IPS-11a (cell line): Measurements from ENCODE around the gene CCL22.
"Not testable (repeated sequence)": the region's sequence is repeated elsewhere in the genome, so short reads cannot be mapped to it uniquely, and the experiment has no call there.

Experiments used
- H3K4me3 ChIP-seq: one replicate; pipeline ENCODE4 v1.5.1; 2013; ENCODE audit warnings: low read depth, low read length, control low read depth

Gene CCL22

DNA sequence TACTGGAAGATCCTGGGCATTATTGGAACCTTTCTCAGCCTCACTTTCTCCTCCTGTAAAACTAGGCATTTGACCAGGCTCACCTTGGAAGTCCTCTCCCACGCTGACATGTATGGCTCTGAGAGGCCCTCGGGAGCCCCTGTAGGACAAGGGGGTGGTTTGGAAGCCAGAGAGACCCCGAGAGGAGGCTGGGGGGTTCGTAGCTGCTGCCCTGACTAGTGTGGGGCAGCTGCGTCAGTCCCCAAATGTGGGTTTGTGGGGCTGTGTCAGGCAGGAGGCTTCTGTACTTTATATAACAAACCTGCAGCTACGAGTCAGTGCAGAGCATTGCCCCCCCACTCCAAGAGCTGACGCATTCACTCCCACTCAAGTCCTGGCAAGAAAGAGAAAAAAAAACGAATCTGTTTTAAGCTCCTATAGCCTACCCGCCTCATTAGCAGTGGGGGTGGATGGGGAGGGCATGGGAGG, 15.5 kb downstream of the CCL22 start:
- no peak overlapping the region for H3K4me3 ChIP-seq

DNA sequence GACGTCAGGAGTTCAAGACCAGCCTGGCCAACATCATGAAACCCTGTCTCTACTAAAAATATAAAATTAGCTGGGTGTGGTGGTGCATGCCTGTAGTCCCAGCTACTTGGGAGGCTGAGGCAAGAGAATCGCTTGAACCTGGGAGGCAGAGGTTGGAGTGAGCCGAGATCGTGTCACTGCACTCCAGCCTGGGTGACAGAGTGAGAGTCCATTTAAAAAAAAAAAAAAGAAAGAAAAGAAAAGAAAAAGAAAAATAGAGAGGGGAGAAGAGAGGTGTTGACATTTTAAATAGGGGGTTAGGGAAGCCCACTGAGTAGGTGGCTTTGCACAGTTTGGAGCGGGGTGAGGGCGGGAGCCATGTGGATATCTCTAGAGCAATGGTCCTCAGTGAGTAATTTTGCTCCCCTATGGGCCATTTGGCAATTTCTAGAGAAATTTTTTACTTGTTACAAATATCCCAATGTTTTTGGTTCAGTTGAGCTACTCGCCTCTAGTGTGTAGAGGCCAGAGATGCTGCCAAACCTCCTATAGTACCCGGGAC, 16.4 kb downstream of the CCL22 start:
- H3K4me3 ChIP-seq, result not testable (repeated sequence)

DNA sequence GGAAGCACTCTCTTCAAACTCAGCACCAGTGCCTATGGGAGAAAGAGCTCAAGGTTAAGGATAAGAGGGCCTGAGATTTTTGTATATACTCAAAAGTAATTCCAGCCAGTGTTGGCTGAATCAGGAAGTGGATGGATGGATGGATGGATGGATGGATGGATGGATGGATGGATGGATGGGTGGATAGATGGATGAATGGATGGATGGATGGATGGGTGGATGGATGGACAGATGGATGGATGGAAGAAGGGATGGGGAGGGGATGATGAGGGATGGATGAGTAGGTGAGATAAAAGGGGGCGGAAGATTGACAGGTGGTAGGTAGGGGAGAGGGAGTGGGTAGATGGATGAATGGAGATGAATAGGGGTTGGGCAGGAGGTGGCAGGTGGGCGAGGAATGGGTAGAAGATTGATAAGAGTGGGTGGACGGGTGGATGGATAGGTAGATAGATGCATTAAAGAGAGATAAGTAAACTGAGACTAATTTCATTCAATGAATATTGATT, 17.8 kb downstream of the CCL22 start:
- no peak overlapping the region for H3K4me3 ChIP-seq

DNA sequence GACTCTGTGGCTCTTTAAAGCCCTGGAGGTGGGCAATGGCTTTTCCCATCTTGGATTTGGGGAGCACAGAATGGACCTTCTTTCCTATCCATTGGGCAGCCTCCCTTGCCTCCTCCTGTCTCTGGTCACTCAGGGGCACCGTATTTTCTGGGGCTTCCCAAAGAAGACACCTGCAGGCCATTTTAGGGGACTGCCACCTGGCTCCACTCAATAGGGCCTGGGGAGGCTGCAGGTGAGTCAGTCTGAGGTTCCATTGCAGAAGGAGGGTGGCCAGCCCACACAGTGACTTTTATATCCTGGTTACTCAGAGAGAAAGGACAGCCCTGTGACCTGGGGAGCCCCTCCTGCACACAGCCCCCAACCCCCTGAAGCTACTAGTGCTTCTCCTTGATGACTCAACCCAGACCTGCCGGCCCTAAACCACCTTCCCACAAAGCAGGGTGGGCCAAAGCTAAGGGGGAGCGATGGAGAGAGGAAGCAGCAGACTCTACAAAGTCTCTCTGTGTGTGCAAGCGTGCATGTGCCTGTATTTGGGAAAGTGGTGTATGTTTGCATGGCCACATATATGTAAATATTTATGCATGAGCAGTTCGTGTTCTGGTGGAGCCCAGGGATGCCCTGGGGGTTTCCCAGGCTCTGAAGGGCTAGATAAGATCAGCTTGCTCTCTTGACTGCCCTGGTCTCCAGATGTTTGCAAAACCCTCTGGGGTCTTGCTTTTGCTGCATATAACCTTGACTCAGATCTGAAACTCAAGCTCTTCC, 18.7 kb downstream of the CCL22 start:
- no peak overlapping the region for H3K4me3 ChIP-seq

DNA sequence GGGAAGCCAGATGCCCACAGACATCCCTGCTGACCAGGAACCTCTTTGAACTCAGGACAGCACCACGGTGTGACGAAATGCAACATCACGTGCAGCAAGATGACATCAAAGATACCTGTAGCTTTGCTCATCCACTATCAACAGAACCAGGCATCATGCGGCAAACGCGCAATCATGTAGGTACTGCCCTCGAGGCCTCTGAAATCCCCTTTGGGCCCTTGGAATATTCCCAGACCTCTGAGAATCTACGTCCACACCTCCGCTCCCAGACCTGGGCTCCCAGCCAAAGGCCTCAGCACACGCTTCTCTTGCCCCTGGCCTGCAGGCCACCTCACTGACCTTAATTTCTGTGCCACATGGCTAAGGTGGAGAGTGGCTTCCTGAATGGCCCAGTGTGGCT, 21.0 kb downstream of the CCL22 start:
- H3K4me3 ChIP-seq, result no peak overlapping the region

DNA sequence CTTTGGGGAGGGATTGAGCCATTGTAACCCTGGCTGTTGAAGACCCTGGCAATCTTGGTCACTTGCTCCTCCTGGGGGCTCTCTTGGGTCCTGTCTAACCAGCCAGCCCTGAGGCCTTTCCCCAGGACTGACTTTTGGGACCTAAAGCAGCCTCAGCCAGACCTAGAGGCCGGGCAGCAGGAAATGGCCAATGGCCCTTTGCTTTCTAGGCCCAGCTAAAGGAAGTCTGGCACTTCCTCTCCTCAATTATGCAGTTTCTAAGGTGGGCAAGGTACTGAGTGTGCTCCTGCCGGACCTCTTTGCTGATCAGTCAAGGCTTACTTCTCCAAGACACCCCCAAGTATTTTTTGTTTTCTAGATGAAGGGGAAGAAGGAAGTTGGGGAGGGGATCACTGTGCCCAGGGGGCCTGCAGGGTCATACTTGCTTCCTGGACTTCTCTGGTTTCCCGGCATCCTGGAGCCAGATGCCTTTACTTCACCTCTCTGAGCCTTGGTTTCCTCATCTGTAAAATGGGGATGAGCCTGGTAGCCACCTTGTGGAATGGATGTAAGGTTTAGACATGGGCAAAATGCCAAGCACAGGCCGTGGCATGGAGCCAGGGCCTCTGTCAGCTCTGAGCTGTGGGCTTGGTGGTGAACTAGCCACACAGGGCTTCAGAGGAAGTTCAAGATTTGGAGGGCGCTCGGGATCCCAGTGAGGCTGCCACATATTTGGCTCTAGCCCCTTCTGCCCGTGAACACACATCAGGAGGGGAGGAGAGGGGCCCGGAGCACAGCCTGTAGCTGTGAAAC, 22.3 kb downstream of the CCL22 start:
- no peak overlapping the region for H3K4me3 ChIP-seq

DNA sequence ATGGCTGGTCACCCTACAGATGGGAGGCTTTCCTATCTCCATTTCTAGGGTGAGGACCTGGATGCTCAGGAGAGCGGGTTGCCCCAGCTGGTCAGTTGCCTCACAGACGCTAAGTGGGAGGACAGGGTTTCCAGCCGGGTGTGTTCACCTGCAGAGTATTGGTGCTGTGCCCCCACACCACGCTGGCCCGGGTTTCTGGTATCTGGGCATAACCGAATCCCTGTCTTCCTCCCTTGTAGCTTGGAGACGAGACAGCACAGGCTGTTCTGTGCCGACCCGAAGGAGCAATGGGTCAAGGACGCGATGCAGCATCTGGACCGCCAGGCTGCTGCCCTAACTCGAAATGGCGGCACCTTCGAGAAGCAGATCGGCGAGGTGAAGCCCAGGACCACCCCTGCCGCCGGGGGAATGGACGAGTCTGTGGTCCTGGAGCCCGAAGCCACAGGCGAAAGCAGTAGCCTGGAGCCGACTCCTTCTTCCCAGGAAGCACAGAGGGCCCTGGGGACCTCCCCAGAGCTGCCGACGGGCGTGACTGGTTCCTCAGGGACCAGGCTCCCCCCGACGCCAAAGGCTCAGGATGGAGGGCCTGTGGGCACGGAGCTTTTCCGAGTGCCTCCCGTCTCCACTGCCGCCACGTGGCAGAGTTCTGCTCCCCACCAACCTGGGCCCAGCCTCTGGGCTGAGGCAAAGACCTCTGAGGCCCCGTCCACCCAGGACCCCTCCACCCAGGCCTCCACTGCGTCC, 23.4 kb downstream of the CCL22 start:
- no peak overlapping the region for H3K4me3 ChIP-seq

DNA sequence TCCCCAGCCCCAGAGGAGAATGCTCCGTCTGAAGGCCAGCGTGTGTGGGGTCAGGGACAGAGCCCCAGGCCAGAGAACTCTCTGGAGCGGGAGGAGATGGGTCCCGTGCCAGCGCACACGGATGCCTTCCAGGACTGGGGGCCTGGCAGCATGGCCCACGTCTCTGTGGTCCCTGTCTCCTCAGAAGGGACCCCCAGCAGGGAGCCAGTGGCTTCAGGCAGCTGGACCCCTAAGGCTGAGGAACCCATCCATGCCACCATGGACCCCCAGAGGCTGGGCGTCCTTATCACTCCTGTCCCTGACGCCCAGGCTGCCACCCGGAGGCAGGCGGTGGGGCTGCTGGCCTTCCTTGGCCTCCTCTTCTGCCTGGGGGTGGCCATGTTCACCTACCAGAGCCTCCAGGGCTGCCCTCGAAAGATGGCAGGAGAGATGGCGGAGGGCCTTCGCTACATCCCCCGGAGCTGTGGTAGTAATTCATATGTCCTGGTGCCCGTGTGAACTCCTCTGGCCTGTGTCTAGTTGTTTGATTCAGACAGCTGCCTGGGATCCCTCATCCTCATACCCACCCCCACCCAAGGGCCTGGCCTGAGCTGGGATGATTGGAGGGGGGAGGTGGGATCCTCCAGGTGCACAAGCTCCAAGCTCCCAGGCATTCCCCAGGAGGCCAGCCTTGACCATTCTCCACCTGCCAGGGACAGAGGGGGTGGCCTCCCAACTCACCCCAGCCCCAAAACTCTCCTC, 24.1 kb downstream of the CCL22 start:
- H3K4me3 ChIP-seq, result no peak overlapping the region

DNA sequence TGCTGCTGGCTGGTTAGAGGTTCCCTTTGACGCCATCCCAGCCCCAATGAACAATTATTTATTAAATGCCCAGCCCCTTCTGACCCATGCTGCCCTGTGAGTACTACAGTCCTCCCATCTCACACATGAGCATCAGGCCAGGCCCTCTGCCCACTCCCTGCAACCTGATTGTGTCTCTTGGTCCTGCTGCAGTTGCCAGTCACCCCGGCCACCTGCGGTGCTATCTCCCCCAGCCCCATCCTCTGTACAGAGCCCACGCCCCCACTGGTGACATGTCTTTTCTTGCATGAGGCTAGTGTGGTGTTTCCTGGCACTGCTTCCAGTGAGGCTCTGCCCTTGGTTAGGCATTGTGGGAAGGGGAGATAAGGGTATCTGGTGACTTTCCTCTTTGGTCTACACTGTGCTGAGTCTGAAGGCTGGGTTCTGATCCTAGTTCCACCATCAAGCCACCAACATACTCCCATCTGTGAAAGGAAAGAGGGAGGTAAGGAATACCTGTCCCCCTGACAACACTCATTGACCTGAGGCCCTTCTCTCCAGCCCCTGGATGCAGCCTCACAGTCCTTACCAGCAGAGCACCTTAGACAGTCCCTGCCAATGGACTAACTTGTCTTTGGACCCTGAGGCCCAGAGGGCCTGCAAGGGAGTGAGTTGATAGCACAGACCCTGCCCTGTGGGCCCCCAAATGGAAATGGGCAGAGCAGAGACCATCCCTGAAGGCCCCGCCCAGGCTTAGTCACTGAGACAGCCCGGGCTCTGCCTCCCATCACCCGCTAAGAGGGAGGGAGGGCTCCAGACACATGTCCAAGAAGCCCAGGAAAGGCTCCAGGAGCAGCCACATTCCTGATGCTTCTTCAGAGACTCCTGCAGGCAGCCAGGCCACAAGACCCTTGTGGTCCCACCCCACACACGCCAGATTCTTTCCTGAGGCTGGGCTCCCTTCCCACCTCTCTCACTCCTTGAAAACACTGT, 25.0 kb downstream of the CCL22 start:
- H3K4me3 ChIP-seq, result no peak overlapping the region

DNA sequence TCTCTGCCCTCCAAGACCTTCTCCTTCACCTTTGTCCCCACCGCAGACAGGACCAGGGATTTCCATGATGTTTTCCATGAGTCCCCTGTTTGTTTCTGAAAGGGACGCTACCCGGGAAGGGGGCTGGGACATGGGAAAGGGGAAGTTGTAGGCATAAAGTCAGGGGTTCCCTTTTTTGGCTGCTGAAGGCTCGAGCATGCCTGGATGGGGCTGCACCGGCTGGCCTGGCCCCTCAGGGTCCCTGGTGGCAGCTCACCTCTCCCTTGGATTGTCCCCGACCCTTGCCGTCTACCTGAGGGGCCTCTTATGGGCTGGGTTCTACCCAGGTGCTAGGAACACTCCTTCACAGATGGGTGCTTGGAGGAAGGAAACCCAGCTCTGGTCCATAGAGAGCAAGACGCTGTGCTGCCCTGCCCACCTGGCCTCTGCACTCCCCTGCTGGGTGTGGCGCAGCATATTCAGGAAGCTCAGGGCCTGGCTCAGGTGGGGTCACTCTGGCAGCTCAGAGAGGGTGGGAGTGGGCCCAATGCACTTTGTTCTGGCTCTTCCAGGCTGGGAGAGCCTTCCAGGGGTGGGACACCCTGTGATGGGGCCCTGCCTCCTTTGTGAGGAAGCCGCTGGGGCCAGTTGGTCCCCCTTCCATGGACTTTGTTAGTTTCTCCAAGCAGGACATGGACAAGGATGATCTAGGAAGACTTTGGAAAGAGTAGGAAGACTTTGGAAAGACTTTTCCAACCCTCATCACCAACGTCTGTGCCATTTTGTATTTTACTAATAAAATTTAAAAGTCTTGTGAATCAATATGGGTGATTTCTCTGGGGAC, 25.9 kb downstream of the CCL22 start:
- H3K4me3 ChIP-seq, result no peak overlapping the region

DNA sequence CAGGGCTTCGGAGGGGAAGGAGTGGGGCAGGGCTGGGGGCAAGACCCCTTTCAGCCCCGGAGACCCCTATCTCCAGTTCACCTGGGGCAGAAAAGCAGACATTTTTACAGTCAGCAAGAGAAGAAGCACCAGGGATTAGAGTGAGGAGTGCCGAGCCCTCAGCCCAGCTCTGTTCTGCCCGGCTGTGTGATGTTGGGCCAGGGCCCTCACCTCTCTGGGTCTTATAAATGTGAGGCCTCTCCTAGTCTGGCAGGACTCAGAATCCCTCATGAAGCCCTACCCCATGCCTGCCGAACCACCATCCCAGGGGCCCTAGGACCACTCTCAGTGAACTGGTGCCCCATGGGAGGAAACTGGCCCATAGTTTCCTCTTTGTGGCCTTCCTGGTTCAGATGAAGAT, 26.5 kb downstream of the CCL22 start:
- no peak overlapping the region for H3K4me3 ChIP-seq

DNA sequence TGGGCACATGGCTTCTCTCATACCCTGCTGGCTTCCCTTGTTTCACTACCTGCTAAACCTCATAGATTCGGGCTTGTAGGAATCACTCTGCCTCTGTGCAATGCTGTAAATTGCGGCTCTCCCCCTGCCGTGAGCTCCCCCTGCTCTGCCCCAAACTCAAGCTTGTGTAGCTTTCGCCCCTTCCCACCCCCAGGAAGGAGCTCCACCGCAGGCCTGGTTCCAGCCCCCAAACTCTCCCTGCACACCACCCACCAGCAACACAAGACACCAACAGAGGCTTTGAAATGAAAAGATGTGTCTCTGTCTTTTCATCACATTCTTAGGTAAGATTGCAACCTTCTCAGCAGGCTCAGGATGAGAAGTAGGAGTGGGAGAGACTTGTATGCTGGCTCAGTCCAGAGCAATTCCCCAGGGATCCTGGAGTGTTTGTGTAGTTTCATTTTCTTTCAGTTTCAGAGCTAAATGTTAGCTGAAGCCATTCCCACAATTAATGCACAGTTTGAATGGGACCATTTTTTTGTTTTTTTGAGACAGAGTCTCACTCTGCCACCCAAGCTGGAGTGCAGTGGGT, 27.9 kb downstream of the CCL22 start:
- no peak overlapping the region for H3K4me3 ChIP-seq

DNA sequence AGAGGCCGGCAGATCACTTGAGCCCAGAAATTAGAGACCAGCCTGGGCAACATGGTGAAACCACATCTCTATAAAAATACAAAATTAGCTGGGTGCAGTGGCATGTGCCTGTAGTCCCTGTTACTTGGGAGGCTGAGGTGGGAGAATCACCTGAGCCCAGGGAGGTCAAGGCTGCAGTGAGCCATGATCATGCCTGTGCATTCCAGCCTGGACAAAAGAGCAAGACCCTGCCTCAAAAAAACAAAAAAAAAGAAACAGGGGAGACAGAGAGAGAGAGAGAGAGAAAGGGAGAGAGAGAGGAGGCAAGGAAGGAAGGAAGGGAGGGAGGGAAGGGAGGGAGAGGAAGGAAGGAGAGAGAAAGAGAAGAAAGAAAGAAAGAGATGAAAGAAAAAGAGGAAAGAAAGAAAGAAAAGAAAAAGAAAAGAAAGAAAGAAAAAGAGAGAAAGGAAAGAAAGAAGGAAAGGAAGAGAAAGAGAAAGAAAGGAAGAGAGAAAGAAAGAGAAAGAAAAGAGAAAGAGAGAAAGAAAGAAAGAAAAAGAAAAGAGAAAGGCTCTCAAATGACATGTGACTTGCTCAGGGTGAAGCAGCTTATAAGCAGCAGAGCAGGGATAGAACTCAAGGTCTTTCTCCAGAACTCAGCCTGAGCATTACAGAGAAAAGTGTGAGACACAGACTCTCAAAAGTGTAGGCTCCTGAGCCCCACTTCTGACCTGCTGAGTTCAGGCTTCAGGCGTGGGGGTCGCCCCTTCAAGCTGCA, 29.2 kb downstream of the CCL22 start:
- no peak overlapping the region for H3K4me3 ChIP-seq

DNA sequence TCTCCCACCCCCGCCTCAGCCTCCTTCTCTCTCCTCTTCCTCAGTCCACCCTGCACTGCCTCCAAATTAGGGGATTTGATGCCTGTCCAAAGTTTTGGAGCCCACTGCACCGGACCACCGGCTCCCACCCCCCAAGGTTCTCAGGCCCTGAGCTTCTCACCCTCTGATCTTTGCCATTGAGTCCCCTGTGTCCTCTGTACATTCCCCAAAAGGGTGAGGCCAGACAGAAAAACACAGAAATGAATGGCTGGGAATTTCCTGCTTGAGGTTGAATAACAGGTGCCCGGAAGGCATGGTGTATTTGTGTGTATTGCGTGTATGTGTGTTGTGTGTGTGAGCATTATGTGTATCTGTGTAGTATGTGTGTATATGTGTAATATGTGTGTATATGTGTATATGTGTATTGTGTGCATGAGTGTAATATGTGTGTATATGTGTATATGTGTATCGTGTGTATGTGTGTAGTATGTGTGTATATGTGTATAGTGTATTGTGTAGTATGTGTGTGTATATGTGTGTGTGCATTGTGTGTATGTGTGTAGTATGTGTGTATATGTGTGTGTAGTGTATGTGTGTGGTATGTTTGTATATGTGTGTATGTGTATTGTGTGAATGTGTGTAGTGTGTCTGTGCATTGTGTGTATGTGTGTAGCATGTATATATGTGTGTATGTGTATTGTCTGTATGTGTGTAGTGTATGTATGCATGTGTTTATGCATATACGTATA, 29.9 kb downstream of the CCL22 start:
- no peak overlapping the region for H3K4me3 ChIP-seq

DNA sequence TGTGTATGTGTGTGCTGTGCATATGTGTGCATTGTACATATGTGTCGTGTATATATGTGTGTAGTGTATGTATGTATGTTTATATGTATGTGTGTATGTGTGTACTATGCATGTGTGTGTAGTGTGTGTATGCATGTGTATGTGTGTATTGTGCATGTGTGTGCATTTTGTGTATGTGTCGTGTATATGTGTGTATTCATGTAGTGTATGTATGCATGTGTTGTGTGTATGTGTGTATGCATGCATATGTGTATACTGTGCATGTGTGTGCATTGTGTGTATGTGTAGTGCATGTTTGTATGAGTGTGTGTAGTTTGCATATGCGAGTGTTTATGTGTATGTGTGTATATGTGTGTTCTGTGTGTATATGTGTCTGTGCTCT, 30.5 kb downstream of the CCL22 start:
- no peak overlapping the region for H3K4me3 ChIP-seq

DNA sequence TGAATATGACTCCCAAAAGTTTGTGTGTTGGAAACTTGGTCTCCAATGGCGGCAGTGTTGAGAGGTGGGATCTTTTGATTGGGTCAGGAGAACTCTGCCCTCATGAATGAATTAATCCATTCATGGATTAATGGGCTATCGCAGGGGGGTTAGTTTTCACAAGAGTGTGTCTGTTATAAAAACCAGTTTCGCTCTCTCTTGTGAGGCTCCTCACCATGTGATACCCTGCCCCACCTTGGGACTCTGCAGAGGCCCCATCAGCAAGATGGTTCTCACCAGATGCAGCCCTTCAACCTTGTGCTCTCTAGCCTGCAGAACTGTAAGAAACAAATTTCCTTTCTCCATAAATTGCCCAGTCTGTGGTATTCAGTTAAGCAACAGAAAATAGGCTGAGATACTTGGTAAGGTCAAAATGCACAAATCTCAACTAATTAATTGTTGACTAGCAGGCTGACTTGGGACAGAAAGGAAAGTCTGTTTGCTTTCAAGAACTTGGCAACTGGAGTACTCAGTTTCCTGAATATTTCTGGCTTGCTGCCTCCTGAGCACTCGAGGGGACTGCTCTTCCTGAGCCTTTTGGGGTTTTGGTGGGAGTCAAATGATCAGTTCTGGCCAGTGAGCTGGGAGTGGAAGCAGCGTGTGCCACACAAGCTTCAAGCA, 32.2 kb downstream of the CCL22 start:
- no peak overlapping the region for H3K4me3 ChIP-seq
